Subcutaneous abdominal adipose tissue (tissue), 5 donors: ENCODE measurements around the gene TOLLIP.

Experiments used
- H3K27ac ChIP-seq: one replicate; pipeline ENCODE4 v1.7.0; 2013; ENCODE audit warnings: low read depth, mild to moderate bottlenecking, inconsistent platforms, low read length, moderate library complexity
- H3K27me3 ChIP-seq, 5 donors: one replicate each; pipeline ENCODE4 v1.7.0; 2013; ENCODE audit warnings: low read length in 5 of 5, inconsistent platforms in 1 of 5; ENCODE audit not compliant: control insufficient read depth in 5 of 5, insufficient read depth in 4 of 5
- H3K36me3 ChIP-seq, 5 donors: one replicate each; pipeline ENCODE4 v1.7.0; 2013; ENCODE audit warnings: low read length in 5 of 5; ENCODE audit not compliant: control insufficient read depth in 5 of 5, insufficient read depth in 5 of 5
- H3K4me1 ChIP-seq, 5 donors: one replicate each; pipeline ENCODE4 v1.7.0; 2013; ENCODE audit warnings: low read length in 5 of 5, mild to moderate bottlenecking in 3 of 5, moderate library complexity in 1 of 5; ENCODE audit not compliant: control insufficient read depth in 5 of 5, insufficient read depth in 5 of 5
- H3K4me3 ChIP-seq, 5 donors: one replicate each; pipeline ENCODE4 v1.7.0; 2013; ENCODE audit warnings: low read length in 5 of 5, low read depth in 1 of 5
- H3K9ac ChIP-seq, 5 donors: one replicate each; pipeline ENCODE4 v1.7.0; 2013; ENCODE audit warnings: low read length in 5 of 5, mild to moderate bottlenecking in 4 of 5, moderate library complexity in 3 of 5
- H3K9me3 ChIP-seq, 5 donors: one replicate each; pipeline ENCODE4 v1.7.0; 2013; ENCODE audit warnings: low read length in 5 of 5; ENCODE audit not compliant: control insufficient read depth in 5 of 5
- donor health status: healthy.
- donor health status: healthy.
- donor health status: healthy.
- donor health status: healthy.
- donor health status: healthy.

The TOLLIP gene

GRCh38 chr11:1258401-1259075 is 50.9 kb downstream of the TOLLIP start:
- Histone ChIP-seq H3K9ac (no peak overlapping the region), H3K9me3 (no peaks in the 10 kb centered on the region), H3K36me3 (no peaks in the 10 kb centered on the region), H3K4me3 (no peak overlapping the region), H3K27ac (no peak overlapping the region), H3K27me3 (peaks cover 5 to 12% (median 8%) of the 10 kb centered on the region in 5 donors), H3K4me1 (peaks cover 1 to 16% (median 16%) of the 10 kb centered on the region in 5 donors)

GRCh38 chr11:1257916-1258315 is 51.5 kb downstream of the TOLLIP start:
- H3K9me3 ChIP-seq: no peaks in the 10 kb centered on the region
- peaks cover 5 to 12% (median 8%) of the 10 kb centered on the region in 5 donors for H3K27me3 ChIP-seq
- H3K36me3 ChIP-seq: no peaks in the 10 kb centered on the region
- H3K9ac ChIP-seq: no peak overlapping the region
- no peak overlapping the region for H3K27ac ChIP-seq
- H3K4me3 ChIP-seq: no peak overlapping the region
- H3K4me1 ChIP-seq: peaks cover 1 to 13% (median 12%) of the 10 kb centered on the region in 5 donors

- Histone ChIP-seq H3K4me3 (no peak overlapping the region), H3K27me3 (peaks cover 5 to 12% (median 8%) of the 10 kb centered on the region in 5 donors), H3K27ac (no peak overlapping the region)
Measured at GRCh38 chr11:1257366-1257765, 52.1 kb downstream of the TOLLIP start.

GRCh38 chr11:1256257-1257045 is 53.0 kb downstream of the TOLLIP start:
- H3K9me3 ChIP-seq: no peaks in the 10 kb centered on the region
- no peak overlapping the region for H3K27ac ChIP-seq
- H3K4me3 ChIP-seq: no peak overlapping the region
- no peaks in the 10 kb centered on the region for H3K4me1 ChIP-seq
- no peak overlapping the region for H3K9ac ChIP-seq
- H3K36me3 ChIP-seq: no peaks in the 10 kb centered on the region
- peaks cover 5 to 12% (median 8%) of the 10 kb centered on the region in 5 donors for H3K27me3 ChIP-seq

More at GRCh38 chr11:1257366-1257765, 52.1 kb downstream of the TOLLIP start:
- Histone ChIP-seq H3K36me3 (no peaks in the 10 kb centered on the region), H3K9me3 (no peaks in the 10 kb centered on the region), H3K4me1 (peaks cover 0 to 7% (median 7%) of the 10 kb centered on the region in 5 donors), H3K9ac (no peak overlapping the region)

GRCh38 chr11:1255151-1255550 is 54.3 kb downstream of the TOLLIP start:
- no peaks in the 10 kb centered on the region for H3K36me3 ChIP-seq
- no peak overlapping the region for H3K9ac ChIP-seq
- no peaks in the 10 kb centered on the region for H3K4me1 ChIP-seq
- H3K27ac ChIP-seq: no peak overlapping the region
- no peak overlapping the region for H3K4me3 ChIP-seq
- H3K27me3 ChIP-seq: peaks cover 5 to 12% (median 8%) of the 10 kb centered on the region in 5 donors
- H3K9me3 ChIP-seq: no peaks in the 10 kb centered on the region

- Histone ChIP-seq H3K9me3 (no peaks in the 10 kb centered on the region), H3K36me3 (no peaks in the 10 kb centered on the region), H3K9ac (no peak overlapping the region), H3K27me3 (peaks cover 5 to 12% (median 8%) of the 10 kb centered on the region in 5 donors), H3K4me3 (no peak overlapping the region), H3K4me1 (no peaks in the 10 kb centered on the region), H3K27ac (no peak overlapping the region)
Measured at GRCh38 chr11:1254733-1255132, 54.7 kb downstream of the TOLLIP start.

GRCh38 chr11:1254086-1254648 is 55.3 kb downstream of the TOLLIP start:
- Histone ChIP-seq H3K9me3 (no peaks in the 10 kb centered on the region), H3K9ac (no peak overlapping the region), H3K27me3 (peaks cover 5 to 12% (median 8%) of the 10 kb centered on the region in 5 donors), H3K27ac (no peak overlapping the region), H3K36me3 (no peaks in the 10 kb centered on the region), H3K4me3 (no peak overlapping the region), H3K4me1 (no peaks in the 10 kb centered on the region)

- no peak overlapping the region for H3K27ac ChIP-seq
- no peak overlapping the region for H3K9ac ChIP-seq
- no peaks in the 10 kb centered on the region for H3K4me1 ChIP-seq
- H3K36me3 ChIP-seq: no peaks in the 10 kb centered on the region
- no peak overlapping the region for H3K4me3 ChIP-seq
- H3K27me3 ChIP-seq: peaks cover 5 to 12% (median 8%) of the 10 kb centered on the region in 5 donors
- H3K9me3 ChIP-seq: no peaks in the 10 kb centered on the region
Measured at GRCh38 chr11:1253103-1253485, 56.3 kb downstream of the TOLLIP start.

GRCh38 chr11:1252371-1253102 is 56.9 kb downstream of the TOLLIP start:
- Histone ChIP-seq H3K27ac (no peak overlapping the region), H3K9me3 (no peaks in the 10 kb centered on the region), H3K4me1 (no peaks in the 10 kb centered on the region), H3K4me3 (no peak overlapping the region), H3K27me3 (peaks cover 5 to 8% (median 6%) of the 10 kb centered on the region in 5 donors), H3K36me3 (no peaks in the 10 kb centered on the region), H3K9ac (no peak overlapping the region)
